HG03432 (cell line): ENCODE measurements around the gene UST.
"Not testable (repeated sequence)": the region's sequence is repeated elsewhere in the genome, so short reads cannot be mapped to it uniquely, and the experiment has no call there.

Source experiments
- ATAC-seq: cut with Tn5 transposase; IDR thresholded peaks from one replicate; pipeline ENCODE4 v1.9.1; 2021; ENCODE audit warnings: mild to moderate bottlenecking, moderate library complexity; ENCODE audit not compliant: unreplicated experiment

Gene UST

GRCh38 chr6:148997865-148998264, 251.0 kb downstream of the UST start:
- no peak for ATAC-seq

GRCh38 chr6:148998704-148999103, 251.9 kb downstream of the UST start:
- no peak for ATAC-seq

DNA sequence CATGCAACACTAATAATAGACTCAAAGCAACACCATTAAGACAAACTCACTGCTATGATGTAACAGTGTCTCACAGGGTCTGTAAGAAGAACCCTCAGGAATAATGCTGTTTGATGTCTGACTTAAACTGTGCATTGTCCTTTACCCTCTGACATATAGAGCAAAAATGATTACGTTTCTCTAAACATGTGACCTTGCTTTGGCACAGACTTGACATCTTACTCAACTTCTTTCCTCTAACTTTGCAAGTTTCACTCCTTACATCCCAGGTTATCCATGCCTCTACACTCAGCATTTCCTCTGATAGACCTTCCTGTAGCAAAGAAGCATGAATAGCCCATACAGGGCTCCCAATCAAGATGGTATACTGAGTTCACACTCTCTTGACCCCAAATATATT, 252.7 kb downstream of the UST start:
- no peak for ATAC-seq

DNA sequence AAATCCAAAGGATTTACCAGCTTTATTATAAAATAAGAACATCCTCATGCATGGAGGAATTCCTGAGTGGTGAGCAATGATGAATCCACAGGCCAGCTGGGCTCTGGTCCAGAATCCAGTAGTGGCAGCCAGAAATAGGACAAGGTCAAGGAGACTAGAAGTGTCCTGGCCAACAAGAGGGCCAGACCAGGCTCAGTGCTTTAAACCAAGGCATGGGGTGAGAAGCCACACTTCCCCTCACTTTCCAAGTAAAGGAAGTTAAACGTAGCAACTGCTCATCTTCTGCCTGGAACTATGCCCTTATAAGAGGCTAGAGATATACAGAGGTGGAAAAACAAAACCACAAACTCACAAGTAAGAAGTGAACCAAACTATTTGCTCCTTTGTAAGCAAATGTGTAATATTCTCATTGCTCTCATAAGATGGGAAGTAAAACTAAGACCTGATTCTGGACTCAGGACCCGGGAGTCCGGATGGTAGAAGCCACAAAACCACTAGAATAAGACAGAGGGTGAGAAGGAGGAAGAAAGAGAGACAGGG, 253.2 kb downstream of the UST start:
- ATAC-seq: no peak

DNA sequence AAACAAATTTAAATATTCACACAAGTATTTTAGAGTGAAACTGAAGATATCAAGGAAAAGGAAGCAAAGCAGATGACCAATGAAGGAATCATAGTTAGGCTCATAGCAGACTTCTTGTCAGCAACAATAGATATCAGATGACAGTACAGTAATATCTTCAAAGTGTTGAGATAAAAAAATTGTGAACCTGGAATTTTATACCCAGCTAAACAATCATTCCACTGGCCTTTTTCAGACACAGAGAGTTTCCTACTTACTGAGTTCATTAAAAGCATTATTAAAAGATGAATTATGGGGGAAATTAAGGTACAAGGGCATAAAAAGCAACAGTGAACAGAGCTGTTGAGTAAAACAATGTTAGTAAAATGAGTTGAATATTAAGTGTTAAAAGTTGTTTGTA, 254.6 kb downstream of the UST start:
- no peak for ATAC-seq

GRCh38 chr6:149003560-149003959, 256.7 kb downstream of the UST start:
- no peak for ATAC-seq

DNA sequence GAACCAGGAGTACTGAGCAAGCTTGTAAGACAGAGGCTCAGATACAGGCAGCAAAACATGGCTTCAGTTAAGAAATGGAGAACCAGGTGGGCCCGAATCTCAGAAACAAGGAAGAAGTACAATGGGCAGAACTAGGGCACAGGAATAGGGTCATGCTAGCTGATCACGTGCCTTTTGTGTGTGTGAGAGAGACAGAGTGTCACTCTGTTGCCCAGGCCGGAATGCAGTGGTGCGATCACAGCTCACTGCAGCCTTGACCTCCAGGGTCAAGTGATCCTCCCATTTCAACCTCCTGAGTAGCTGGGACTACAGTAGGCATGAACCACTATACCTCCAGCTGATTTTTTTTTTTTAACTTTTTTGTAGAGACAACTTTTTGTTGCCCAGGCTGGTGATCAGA, 257.8 kb downstream of the UST start:
- ATAC-seq: no peak

DNA sequence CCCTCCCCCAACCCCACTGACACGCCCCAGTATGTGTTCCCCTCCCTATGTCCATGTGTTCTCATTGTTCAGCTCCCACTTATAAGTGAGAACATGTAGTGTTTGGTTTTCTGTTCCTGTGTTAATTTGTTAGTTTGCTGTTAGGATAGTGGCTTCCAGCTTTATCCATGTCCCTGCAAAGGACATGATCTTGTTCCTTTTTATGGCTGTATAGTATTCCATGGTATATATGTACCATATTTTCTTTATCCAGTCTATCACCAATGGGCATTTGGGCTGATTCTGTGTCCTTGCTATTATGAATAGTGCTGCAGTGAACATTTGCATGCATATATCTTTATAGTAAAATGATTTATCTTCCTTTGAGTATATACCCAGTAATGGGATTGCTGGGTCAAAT, 259.4 kb downstream of the UST start:
- ATAC-seq: not testable (repeated sequence)

GRCh38 chr6:149006671-149007070, 259.8 kb downstream of the UST start:
- no peak for ATAC-seq

DNA sequence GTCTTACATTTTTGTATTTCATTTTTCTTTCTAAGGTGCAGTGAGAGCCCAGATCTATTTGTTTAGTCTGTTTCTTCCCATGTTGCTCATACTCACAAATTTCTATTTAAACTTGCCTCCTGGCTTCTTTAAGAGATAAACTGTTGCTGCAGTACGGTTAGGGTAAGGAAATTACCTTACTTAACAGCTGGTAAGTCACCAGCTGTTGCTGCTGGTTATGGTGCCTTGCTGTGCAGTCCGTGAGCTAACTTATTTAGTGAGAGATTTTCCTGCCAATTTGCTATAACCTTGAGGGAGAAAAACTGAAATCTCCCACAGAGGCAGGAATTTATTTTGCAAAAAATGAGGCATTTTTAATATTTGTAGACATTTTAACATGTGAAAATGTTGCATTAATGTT, 261.0 kb downstream of the UST start:
- ATAC-seq: no peak

- ATAC-seq: no peak
These were observed 261.9 kb downstream of the UST start for GRCh38 chr6:149008741-149009140.

DNA sequence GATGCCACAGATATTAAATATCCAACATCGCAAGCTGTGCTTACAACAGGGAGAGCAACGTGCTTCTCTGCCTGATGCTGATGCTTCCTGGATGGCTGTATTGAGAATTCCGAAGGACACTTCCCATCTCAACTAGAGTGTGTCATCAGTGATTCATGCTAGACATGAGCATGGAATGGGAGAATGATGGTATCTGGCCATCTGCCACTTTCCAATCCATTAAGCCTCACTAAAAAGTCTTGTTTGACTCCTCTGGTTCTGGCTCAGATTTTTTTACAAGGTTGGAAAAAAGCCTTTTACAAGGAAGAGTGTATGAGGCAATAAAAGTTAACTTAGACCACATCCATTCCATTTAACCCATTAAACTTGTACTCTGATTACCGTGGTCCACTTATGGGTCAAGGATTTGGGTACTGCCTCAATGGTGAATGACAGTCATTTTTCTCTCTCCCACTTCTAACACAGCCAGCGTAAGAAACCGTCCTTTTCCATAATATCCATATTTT, 265.3 kb downstream of the UST start:
- no peak for ATAC-seq

- no peak for ATAC-seq
These were observed 266.9 kb downstream of the UST start for GRCh38 chr6:149013586-149014344.

DNA sequence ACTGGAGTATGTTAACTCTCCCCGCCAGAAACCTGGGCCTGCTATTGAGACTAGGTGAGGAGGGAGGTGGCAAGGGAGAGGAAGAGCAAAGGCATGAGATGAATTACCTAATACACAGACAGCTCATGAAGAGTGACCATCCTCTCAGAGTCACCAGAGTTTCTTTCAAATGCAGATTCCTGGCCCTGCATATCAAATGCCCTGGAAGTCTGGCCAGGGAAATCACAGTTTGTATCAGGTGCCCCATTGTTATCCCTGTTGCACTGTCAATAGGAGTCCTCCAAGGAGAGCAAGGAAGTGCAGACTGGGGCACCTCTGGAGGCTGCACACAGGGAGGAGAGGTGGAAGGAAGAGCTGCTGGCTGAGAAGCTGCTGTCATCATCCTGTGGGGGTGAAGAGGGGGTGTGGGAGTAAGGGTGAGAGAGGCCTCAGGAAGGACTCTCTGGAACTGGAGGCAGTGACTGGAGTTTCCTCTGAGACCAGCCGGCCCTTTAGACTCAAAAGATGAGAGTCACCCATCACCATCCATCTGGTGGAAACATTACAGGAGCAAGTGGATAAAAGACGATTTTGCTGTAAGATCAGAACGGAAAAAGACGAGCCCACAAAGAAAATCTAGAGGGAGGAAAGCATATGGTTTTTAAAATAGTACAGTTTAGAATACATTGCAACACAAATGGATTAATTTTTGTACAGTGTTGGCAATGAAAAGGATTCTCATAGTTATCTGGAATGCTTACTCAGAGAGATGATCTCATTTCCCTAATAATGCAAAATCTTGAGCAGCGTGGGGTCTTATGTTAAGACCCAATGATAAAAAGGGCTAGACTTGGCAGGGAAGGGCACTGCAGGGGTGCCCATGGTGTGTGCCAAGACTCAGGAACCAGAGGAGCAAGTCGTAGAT, 268.1 kb downstream of the UST start:
- no peak for ATAC-seq

DNA sequence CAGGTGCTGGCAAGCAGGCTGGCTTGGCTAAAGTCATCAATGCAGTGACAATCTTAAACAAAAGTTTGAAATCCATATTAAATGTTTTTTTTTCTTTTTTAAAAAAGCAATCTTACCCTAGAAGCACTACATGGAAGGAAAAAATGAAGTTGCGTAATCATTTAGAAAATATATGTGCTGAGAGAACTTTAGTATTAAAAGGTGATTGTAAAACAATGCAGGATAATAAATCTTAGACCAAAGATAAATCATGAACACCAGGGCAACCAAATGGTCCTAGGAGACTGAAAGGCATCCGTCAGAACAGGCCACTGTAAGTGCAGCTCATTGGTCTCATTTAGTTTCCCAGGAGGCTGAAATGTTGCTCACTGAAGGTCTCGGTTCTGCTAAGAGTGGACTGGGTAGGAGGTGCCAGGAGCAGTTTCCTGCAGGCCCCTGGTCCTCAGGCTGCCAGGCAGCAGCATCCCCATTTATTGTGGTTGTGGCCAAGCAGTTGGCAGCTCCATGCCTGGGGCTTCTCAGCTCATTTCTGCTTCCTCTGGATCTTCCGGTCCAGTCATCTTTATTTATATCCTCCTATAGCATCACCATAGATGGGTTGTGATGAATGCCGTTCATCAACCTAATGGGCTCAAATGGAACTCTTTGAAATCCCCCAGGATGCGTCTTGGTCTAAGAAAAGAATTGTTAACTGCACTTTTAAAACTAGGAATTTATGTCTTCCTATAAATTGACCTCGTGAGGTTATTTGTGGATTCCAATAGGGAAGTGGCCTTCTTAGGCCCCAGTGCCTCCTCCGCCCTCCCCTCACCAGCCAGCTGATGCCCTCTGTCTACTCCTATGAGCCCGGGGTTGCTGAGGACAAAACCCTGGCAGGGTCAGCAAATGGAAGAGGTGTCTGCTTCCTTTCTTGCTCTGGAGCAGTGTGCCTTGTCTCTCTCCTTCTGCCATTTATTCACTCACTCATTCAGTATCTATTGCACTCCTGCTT, 269.0 kb downstream of the UST start:
- ATAC-seq: no peak

GRCh38 chr6:149016716-149017115, 269.9 kb downstream of the UST start:
- no peak for ATAC-seq

DNA sequence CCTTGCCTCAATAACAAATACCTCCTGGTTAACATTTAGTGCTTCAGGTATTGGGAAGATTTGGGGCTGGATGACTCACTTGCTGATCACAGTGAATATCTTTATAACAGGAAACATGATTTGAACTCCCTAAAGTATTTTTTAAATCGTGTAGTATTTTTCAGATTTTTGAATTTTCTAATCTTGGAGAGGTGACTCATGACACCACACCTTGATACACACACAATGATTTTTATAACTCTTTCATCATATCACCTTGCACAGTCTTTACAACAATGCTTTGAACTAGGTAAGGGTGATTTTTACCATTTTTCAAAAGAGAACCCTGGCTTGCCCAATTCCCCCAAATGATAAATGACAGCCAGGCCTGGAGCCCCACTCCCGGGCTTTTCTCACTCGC, 273.5 kb downstream of the UST start:
- no peak for ATAC-seq

GRCh38 chr6:149024361-149024760, 277.5 kb downstream of the UST start:
- ATAC-seq: no peak

GRCh38 chr6:149025061-149025460, 278.2 kb downstream of the UST start:
- no peak for ATAC-seq

GRCh38 chr6:149026530-149026942, 279.7 kb downstream of the UST start:
- no peak for ATAC-seq
